Fibroblast of villous mesenchyme (primary cell): ENCODE measurements around the gene TAF1C. TPM values are rescaled to one million over a fixed set of nuclear protein-coding genes. Genes with fewer than 3 reads are reported as not detected.
"Not testable (repeated sequence)": the region's sequence is repeated elsewhere in the genome, so short reads cannot be mapped to it uniquely, and the experiment has no call there.

ENCODE experiments used
- DNase-seq: peaks from one replicate; pipeline ENCODE4 v3.0.0-alpha.2; 2010; ENCODE audit warnings: low read depth
- H3K4me3 ChIP-seq: 2 replicates; pipeline ENCODE4 v1.5.1; 2011; ENCODE audit warnings: low read depth, mild to moderate bottlenecking, low read length
- CTCF ChIP-seq: IDR thresholded peaks from 2 replicates; pipeline ENCODE4 v1.5.1; 2012; ENCODE audit warnings: low read depth, mild to moderate bottlenecking, low read length; ENCODE audit not compliant: insufficient read depth
- total RNA-seq: library from RNA; depleted of rRNA; stranded (reverse); fragments of >200 nt; gene quantifications from 2 replicates; pipeline ENCODE4 v1.2.3, GENCODE V29; 2012

Gene TAF1C
- total RNA-seq, 1 donor: 19.4 TPM

- DNase-seq: no peak
- H3K4me3 ChIP-seq: no peak overlapping the region
- no peak for TF ChIP-seq CTCF
Measured at GRCh38 chr16:84212631-84213030, 25.8 kb upstream of the TAF1C start.

DNA sequence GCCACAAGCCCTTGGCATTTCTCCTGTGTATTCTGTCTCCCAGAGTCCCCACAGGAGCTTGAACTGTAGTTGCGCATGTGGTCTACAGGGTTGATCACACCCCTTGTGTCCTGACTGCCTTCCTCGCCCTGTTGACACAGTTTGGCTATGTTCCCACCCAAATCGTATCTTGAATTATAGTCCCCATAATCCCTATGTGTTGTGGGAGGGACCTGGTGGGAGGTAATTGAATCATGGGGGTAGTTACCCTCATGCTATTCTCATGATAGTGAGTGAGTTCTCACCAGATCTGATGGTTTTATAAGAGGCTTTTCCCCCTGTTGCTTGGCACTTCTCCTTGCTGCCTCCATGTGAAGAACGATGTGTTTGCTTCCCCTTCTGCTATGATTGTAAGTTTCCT, 25.3 kb upstream of the TAF1C start:
- no peak for TF ChIP-seq CTCF
- no peak for DNase-seq
- no peak overlapping the region for H3K4me3 ChIP-seq

DNA sequence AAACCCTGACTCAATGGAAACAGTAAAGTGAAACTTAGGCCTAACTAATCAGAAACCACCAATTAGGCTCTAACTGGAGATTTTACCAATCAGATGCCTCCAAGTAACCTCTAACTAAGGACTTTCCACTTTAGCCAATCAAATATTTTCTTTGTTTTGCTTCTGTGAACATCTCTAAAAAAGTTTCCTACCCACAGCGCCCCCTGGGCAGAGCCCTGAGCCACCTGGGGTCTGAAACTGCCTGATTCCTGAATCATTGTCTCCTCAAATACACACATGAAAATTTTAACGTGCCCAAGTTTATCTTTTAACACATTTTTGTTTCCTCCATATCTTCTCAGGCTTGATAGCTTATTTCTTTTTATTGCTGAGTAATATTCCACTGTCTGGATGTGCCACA, 23.1 kb upstream of the TAF1C start:
- peak; percentile 18 for TF ChIP-seq CTCF
- DNase-seq: no peak

DNA sequence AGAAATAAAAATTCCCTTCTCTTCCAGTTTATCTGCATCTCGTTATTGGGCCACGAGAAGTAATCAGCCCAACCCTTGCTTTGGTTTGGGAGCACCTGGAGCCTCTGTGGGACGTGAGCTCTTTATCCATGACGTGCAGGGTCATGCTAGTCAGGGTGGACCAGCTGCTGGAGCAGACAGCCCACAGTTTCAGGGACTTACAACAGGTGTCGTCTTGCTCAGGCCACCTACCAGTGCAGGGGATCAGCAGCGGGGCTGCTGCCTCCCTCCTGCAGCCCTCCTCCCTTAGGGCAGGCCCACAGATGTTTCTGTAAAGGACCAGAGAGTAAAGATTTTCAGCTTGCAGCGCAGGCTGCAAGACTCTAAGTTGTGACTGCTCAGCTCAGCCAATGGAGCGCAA, 21.0 kb upstream of the TAF1C start:
- no peak for TF ChIP-seq CTCF
- DNase-seq: no peak
- H3K4me3 ChIP-seq: no peak overlapping the region

More for the DNA sequence above, 23.1 kb upstream of the TAF1C start:
- H3K4me3 ChIP-seq: no peak overlapping the region

- no peak overlapping the region for H3K4me3 ChIP-seq
- TF ChIP-seq CTCF: no peak
- DNase-seq: no peak
Measured at GRCh38 chr16:84207251-84207650, 20.4 kb upstream of the TAF1C start.

DNA sequence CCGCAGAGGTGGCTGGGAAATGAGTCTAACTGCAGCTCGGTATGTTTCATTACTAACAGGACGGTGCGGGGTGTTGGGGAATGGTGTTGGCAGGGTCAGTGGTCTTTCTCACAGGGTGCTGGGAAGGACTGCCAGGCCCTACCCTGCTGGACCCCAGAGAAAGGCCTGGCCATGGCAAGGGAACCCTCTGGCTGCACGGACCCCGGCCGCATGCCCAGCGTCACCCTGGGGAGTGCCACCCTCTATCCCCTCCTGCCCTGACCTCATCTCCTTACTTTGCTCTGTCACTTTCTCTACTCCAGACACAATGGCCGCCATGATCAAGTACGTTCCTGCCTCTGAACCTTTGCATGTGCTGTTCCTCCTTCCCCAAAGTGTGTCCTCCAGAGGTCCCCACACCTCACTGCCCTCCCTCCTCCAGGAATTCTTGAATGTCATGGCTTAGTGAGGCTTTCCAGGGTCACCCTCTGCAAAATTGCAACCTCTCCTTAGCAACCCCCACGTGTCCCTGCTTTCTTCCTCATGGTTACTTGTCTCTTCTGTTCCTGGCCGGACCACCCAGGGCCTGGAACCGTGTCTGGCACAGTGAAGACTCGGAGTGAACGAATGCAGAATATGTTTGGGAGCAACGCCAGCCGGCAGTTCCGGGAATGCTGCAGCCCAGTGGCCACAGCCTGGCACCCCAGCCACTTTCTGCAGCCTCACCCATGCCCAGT, 19.3 kb upstream of the TAF1C start:
- no peak overlapping the region for H3K4me3 ChIP-seq
- no peak for DNase-seq
- TF ChIP-seq CTCF: no peak

- DNase-seq, H3K4me3 ChIP-seq: not testable (repeated sequence)
Measured at GRCh38 chr16:84205123-84205522, 18.3 kb upstream of the TAF1C start.

DNA sequence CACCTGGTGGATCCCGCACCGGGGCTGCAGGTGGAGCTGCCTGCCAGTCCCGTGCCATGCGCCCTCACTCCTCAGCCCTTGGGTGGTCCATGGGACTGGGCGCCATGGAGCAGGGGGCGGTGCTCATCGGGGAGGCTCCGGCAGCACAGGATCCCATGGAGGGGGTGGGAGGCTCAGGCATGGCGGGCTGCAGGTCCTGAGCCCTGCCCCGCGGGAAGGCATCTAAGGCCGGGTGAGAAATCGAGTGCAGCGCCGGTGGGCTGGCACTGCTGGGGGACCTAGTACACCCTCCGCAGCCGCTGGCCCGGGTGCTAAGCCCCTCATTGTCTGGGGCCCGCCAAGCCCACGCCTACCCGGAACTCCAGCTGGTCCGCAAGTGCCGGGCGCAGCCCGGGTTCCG, 17.7 kb upstream of the TAF1C start:
- not testable (repeated sequence) for DNase-seq, H3K4me3 ChIP-seq
